Lung microvascular endothelial cell (primary cell): ENCODE results near the gene SLC25A19. TPM values are rescaled to one million over a fixed set of nuclear protein-coding genes. Genes with fewer than 3 reads are reported as not detected.
"Not testable (repeated sequence)": the region's sequence is repeated elsewhere in the genome, so short reads cannot be mapped to it uniquely, and the experiment has no call there.

Experiments used
- DNase-seq, 2 donors: peaks; one replicate each; pipeline versions ENCODE4 v3.0.0 to v3.0.0-alpha.2; 2010; ENCODE audit warnings: low read depth in 2 of 2
- total RNA-seq: library from RNA; depleted of rRNA; stranded (reverse); fragments of >200 nt; gene quantifications from 2 replicates; pipeline ENCODE4 v1.2.1, GENCODE V29; 2014

Gene SLC25A19
- total RNA-seq, 1 donor from 2014 or later = 6.5 TPM

DNA sequence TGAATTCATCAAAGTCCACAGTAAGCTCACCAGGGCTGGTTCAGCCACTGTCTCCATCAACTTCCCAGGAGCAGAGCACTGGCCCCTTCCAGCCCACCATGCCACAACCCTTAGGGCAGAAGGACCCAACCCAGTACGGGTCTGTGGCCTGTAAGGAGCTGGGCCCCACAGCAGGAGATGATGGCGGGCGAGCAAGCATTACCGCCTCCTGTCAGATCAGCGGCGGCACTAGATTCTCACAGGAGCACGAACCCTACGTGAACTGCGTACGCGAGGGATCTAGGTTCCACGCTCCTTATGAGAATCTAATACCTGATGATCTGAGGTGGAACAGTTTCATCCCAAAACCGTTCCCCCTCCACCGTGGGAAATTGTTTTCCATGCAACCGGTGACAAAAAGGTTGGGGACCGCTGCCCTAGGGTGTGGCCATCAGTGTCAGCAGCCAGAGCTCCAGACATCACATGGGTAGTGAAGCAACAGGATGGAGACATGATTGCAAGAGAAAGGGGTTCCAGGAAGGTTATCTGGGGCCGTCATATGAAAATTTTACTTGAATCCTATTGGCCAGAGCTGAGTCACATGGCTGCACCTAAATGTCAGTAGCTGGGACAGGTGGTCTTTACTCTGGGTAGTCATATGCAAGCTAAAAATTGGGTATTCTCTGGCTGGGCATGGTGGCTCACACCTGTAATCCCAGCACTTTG, 12.4 kb upstream of the SLC25A19 start:
- DNase-seq = no peak

- DNase-seq = no peak
Measured at GRCh38 chr17:75301049-75301448, 11.8 kb upstream of the SLC25A19 start.

DNA sequence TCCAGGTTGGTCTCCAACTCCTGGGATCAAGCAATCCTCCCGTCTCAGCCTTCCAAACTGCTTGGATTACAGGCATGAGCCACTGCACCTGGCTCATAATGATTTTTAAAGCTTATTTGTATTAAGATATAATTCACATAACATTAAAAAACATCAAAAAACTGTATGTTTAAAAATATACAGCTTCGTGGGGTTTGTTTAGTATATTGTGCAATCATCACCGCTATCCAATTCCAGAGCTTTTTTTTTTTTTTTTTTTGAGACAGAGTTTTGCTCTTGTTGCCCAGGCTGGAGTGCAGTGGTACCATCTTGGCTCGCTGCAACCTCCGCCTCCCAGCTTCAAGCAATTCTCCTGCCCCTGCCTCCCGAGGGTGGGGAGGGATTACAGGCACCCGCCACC, 11.0 kb upstream of the SLC25A19 start:
- DNase-seq = no peak

GRCh38 chr17:75295201-75296158, 6.2 kb upstream of the SLC25A19 start:
- no peak for DNase-seq

- not testable (repeated sequence) for DNase-seq
Measured at GRCh38 chr17:75292810-75293448, 3.7 kb upstream of the SLC25A19 start.

DNA sequence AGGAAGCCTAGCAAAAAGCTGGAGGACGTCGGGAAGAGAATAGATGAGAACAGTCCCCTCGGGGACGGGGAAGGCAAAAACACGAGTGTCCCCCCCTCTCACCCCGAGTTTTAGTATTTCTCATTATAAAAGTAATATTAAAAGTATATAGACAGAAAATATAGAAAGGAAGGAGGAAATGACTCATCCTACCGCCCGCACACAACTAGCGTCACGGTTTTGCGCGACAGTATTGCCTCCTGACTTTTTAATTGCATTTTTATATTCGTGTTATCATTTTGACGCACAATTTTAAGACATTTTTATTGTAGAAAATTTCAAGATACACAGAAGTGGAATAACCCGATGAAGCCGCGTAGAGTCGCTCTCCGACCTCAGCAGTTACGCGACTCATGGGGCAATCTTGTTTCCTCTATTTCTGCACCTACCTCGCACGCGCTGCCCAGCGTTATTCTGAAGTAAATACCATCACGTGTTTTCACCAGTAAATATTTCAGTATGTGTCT, 652 bp upstream of the SLC25A19 start:
- peak; percentile 68 to 76 for DNase-seq

DNA sequence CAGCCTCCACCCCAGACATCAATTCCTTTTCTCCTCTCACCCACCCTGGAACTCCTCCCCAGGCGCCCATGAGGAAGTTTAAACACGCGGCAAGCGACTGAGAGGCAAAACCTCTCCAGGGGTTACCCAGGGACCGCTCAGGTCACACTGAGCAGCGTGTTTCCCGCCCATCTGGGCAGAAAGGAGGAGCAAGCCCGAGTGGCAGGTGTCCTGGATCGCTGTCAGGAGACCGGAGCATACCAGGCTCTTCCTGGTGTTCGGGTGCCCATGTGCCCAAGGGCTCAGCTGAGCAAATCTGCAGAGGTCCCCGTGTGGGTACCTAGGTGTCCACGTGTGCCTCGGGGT, 491 bp downstream of the SLC25A19 start:
- no peak for DNase-seq

- DNase-seq = no peak
Measured at GRCh38 chr17:75288359-75288758, 874 bp downstream of the SLC25A19 start.

DNA sequence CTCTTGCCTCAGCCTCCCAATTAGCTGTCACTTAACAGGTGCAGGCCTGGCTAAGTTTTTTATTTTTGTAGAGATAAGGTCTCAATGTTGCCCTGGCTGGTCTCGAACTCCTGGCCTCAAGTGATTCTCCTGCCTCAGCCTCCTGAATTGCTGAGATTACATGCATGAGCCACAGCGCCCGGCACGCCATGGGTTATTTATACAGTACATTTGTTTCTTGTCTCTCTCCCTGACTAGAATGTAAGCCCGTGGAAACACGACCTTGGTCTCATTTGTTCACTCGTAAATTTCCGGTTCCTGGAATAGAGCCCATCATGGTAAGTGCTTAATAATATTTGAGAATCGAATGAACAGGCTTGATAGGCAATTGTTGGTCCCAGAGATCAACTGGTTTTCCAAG, 2.0 kb downstream of the SLC25A19 start:
- no peak for DNase-seq

GRCh38 chr17:75285123-75285522, 4.1 kb downstream of the SLC25A19 start:
- DNase-seq = no peak

DNA sequence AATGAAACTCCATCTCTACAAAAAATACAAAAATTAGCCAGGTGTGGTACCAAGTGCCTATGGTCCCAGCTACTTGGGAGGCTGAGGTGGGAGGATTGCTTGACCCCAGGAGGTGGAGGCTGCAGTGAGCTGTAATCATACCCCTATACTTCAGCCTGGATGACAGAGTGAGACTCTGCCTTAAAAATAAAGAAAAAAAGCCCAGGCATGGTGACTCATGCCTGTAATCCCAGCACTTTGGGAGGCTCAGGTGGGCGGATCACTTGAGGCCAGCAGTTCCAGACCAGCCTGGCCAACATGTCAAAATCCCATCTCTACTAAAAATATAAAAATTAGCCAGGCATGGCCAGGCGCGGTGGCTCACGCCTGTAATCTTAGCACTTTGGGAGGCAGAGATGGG, 9.0 kb downstream of the SLC25A19 start:
- DNase-seq = not testable (repeated sequence)

- no peak for DNase-seq
Measured at GRCh38 chr17:75277664-75278071, 11.6 kb downstream of the SLC25A19 start.

DNA sequence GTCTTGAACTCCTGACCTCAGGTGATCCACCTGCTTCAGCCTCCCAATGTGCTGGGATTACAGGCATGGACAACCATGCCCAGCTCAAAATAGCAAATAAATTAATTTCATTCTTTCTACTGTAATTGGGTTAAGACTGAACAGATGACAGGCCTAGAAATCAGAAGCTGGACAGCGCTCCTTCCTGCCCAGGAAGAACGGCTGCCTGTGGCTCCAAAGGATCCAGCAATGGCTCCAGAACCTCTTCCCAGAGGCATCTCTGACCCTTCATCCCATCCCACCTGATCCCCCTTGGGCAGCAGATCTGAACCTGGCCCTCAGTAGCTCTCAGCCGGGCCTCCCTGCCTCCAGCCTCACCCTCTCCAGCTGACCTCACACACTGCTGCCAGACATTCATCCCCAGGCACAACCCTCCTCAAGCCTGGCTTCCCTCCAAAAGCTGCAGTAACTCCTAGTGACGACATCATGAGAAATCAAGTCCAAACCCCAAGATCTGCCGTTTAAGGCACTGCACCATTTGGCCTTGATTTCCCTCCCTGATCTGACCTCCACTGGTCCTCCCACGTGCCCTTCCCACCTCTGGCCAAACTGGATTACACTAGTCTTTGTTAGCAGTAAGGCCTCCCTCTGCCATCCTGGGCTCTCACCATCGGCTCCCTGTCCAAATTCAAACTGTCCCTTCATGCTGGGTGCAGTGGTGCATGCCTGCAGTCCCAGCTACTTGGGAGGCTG, 15.1 kb downstream of the SLC25A19 start:
- peak in 1 of 2 donors; percentile 43 for DNase-seq

- DNase-seq = no peak
Measured at GRCh38 chr17:75272848-75273184, 16.4 kb downstream of the SLC25A19 start.

DNA sequence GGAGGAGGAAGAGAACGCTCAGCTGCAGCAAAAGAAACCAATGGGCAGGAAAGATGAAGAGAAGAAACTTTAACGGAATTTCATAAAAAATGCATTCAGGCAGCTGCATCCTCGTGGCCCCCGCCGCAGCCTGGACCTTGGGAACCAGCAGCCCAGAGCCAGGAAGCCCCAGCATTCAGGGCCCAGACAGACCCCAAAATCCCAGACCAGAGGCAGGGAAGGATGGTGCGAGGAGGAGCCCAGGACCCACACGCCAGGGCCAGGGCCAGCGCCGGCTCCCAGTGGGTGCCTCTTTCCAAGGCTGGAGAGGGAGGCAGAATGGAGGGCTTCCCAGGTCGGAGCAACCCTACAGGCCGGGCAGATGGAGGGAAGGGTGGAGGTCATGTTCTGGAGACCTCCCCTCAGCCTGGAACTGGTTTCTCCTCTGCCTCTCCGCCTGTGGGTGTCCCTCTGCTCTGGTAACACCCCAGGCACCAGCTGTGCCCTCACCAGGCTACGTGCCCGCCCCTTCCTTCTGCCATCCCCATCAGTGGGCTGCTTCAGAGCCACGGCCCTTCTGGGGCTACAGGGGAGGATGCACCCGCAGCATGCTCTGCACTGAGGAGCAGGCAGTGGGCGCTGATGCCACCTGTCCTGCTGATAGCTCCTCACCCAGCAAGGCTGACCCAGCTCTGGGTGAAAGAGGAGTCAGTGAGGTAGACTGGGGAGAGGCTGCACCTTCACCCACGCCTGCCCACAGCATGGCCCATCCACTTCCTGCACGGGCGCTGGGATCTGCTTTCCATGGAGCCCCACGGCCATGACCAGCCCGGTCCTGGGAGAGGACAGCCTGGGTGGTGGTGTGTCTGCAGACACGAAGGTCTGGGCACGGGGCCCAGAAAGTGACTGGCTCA, 17.0 kb downstream of the SLC25A19 start:
- DNase-seq = no peak

GRCh38 chr17:75271233-75271954, 17.8 kb downstream of the SLC25A19 start:
- peak in 1 of 2 donors; percentile 74 for DNase-seq

DNA sequence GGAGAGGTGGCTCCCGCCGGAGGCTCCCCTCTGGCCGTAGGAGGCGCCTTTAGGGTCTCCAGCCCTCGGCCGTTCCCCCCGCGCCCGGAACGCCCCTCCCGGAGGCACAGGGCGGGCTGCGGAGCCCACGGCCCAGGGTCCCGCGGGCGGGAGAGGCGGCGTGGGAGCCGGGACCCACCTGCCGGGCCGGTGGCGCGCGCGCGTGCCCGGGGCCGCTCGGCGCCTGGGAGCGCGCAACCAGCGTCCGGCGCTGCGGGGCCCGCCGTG, 18.3 kb downstream of the SLC25A19 start, which contains the start of gene MIF4GD:
TSS of gene MIF4GD (minus strand) at position 266 of the 267 bp plus-strand sequence. CDS start 1,036 bp downstream, outside the sequence.
- DNase-seq = peak in 1 of 2 donors; percentile 82

DNA sequence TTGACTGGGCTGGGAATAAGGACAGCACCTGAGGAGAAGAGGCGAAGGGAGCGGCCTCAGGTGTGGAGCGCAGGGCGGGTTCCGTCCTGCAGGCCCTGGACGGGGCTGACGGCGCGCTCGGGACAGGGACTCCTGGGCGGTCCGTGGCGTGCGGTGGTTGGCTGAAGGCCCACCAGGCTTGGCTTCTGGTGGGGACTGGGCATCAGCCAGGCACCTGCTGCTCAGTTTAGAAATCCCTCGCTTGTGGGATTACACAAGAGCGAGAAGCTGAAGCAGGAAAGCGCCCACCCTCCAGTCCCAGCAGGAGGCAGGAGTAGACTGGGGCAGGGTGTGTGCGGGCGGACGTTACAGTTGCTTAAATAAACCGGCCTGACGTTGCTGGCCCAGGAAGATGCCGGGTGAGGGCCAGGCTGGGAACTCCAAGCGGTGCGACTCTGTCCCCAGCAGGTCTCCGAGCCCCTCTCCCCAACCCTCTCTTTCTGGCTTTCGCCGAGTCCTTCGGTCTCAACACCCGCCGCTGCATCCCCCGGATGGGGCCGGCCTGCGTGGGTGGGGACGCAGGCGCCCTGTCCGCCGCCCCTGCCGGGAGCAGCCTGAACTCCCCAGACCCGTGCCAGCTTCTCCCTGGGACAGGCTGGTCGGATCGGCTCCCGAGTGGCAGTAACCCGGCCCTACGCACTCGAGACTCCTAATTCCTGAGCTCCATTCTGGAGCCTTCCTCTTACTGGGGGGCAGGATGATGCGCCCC, 18.8 kb downstream of the SLC25A19 start:
- DNase-seq = peak; percentile 69 to 79

GRCh38 chr17:75269844-75270217, 19.4 kb downstream of the SLC25A19 start:
- no peak for DNase-seq
